ENCODE results near the gene SLC11A2. TPM values are rescaled to one million over a fixed set of nuclear protein-coding genes. Genes with fewer than 3 reads are reported as not detected.
A peak's percentile ranks its signal among the peaks of the same experiment; 100 is the strongest.

Gene SLC11A2
- total and polyA plus RNA-seq, 2 of the 13 experiments (the other 11 are each of a cell fraction or from before 2014, with no cell fraction given): 71.7 to 77.0 TPM

GRCh38 chr12:51048661-51049251 lies 22.6 kb upstream of the SLC11A2 start (continued):
- TF ChIP-seq AGO2 (optimal IDR thresholded peaks at IDR 0.05; ENCODE audit: low read depth, low read length): no peak
- TF ChIP-seq ZMAT3 (CRISPR knock-in tag; conservative IDR thresholded peaks at IDR 0.05): no peak
- TF ChIP-seq MYC (CRISPR knock-in tag; IDR thresholded peaks at IDR 0.05; ENCODE audit: borderline replicate concordance): no peak
- no peak for TF ChIP-seq SALL1 (CRISPR knock-in tag; IDR thresholded peaks at IDR 0.05)
- 0 out of 2 replicates have a peak, but pooled peaks have one; percentile 64 for TF ChIP-seq GZF1 (CRISPR knock-in tag; IDR thresholded peaks at IDR 0.05)
- TF ChIP-seq PREB (CRISPR knock-in tag; IDR thresholded peaks at IDR 0.05): no peak
- no peak for TF ChIP-seq TSC22D2 (CRISPR knock-in tag; IDR thresholded peaks at IDR 0.05; ENCODE audit: borderline replicate concordance)
- no peak for TF ChIP-seq ZNF766 (CRISPR knock-in tag; IDR thresholded peaks at IDR 0.05; ENCODE audit: borderline replicate concordance)
- TF ChIP-seq ZNF350 (CRISPR knock-in tag; IDR thresholded peaks at IDR 0.05; ENCODE audit: borderline replicate concordance, low read depth): no peak
- no peak for TF ChIP-seq SRF (IDR thresholded peaks at IDR 0.05; ENCODE audit: low read depth, low read length)
- TF ChIP-seq RCOR2 (CRISPR knock-in tag; IDR thresholded peaks at IDR 0.05): no peak
- TF ChIP-seq KMT2B (CRISPR knock-in tag; IDR thresholded peaks at IDR 0.05): no peak
- TF ChIP-seq POLR2A (IDR thresholded peaks at IDR 0.05; ENCODE audit: insufficient read depth in 1 of 2, low read depth in 2 of 2, low read length in 2 of 2): 0 out of 4 replicates have a peak, but pooled peaks of 1 of the 2 experiments have one; percentile 22
- TF ChIP-seq MAFF (IDR thresholded peaks at IDR 0.05; ENCODE audit: low read depth, low read length): no peak
- no peak for TF ChIP-seq ZFP90 (CRISPR knock-in tag; IDR thresholded peaks at IDR 0.05; ENCODE audit: borderline replicate concordance)
- TF ChIP-seq ZNF616 (CRISPR knock-in tag; IDR thresholded peaks at IDR 0.05; ENCODE audit: low read depth): no peak
- no peak for TF ChIP-seq IKZF5 (CRISPR knock-in tag; IDR thresholded peaks at IDR 0.05)
- TF ChIP-seq ZNF772 (CRISPR knock-in tag; IDR thresholded peaks at IDR 0.05): no peak
- 0 out of 2 replicates have a peak, but pooled peaks have one; percentile 20 for TF ChIP-seq FOXO4 (CRISPR knock-in tag; conservative IDR thresholded peaks at IDR 0.05)
- 0 out of 2 replicates have a peak, but pooled peaks have one; percentile 14 for TF ChIP-seq ZNF136 (CRISPR knock-in tag; IDR thresholded peaks at IDR 0.05; ENCODE audit: low read depth)
- TF ChIP-seq DZIP1 (CRISPR knock-in tag; IDR thresholded peaks at IDR 0.05): no peak
- no peak for TF ChIP-seq RFX5 (IDR thresholded peaks at IDR 0.05; ENCODE audit: low read depth, low read length)
- TF ChIP-seq ATAD3A (CRISPR knock-in tag; IDR thresholded peaks at IDR 0.05): no peak

All from HepG2 (cell line).